ENCODE measurements around the gene GBE1. TPM values are rescaled to one million over a fixed set of nuclear protein-coding genes. Genes with fewer than 3 reads are reported as not detected.
A peak's percentile ranks its signal among the peaks of the same experiment; 100 is the strongest.

GBE1 gene
- 10 to 100 TPM; 29.8 to 33.3 TPM for total RNA-seq

DNA sequence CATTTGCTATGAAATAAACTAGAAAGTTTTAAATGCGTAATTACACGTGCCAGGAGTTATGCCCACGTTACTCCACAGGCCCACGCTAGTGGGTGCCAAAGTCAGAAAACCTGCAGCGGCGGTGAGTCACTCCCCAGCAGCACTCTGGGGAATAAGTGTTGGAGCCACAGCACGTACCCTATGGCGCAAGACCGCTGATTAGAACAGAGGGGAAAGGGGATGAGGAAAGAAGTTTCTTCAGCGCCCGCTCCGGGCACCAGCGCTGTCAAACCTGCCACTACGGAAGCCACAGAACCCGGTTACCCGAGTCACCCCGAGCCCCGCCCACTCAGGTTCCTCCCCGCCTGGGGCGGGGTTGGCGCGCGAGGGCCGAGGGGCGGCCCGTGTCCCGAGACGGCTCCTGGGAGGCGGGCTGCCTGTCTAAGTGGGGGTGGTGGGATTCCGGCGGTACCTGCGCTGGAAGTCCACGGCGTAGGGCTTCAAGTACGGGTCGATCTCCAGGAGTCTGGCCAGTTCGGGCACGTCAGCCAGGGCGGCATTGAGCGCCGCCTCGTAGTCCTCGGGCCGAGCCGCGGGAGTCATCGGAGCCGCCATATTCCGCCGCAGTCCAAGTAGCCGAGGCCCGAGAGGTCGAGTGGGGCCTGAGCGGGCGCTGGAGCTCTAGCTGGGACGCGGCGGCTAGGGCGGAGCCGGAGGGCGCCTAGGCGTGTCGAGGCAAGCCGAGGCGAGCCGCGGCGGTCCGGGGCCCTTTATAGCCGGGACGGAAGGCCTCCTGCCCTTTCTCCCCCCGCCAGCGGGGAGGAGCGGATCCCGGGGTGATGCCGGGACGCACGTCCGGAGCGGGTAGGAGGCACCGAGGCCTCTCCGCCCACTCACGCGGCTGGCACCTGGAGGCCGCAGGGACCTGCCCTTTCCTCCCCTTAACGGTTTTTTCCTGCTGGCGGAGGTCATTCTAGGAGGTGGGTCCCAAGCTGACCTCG, at the start of gene GBE1:
Gene GBE1 (minus strand): TSS at position 722 of the 980 bp plus-strand sequence. CDS start 128 bp downstream, at position 594.
- CTCF ChIA-PET = interaction anchor here (1.2 to 1.5 kb wide), 3 partner anchors 8 to 270 kb away, joined by 4 to 5 read pairs (median 4); no protein-coding TSS in a partner anchor
- POLR2A ChIA-PET = interaction anchor here (1.0 kb wide), 1 partner anchor 9 kb away, joined by 4 read pairs; no protein-coding TSS in a partner anchor
- peaks cover 39% of the 10 kb centered on the region for H3K36me3 Mint-ChIP-seq (ENCODE audit: low read depth)
- DNase-seq (peak; percentile 93), ATAC-seq (peak; percentile 91)
- peak within 1 kb of the TSS; percentile 82 for H3K4me3 Mint-ChIP-seq
- no peaks in the 10 kb centered on the region for H3K27me3 Mint-ChIP-seq (ENCODE audit: low read depth)
- H3K4me1 Mint-ChIP-seq (ENCODE audit: low read depth) = peaks cover 38% of the 10 kb centered on the region
- H3K27ac Mint-ChIP-seq = peak within 1 kb of the TSS; percentile 98
- peaks cover 9% of the 10 kb centered on the region for H3K9me3 Mint-ChIP-seq (ENCODE audit: insufficient read depth)

DNA sequence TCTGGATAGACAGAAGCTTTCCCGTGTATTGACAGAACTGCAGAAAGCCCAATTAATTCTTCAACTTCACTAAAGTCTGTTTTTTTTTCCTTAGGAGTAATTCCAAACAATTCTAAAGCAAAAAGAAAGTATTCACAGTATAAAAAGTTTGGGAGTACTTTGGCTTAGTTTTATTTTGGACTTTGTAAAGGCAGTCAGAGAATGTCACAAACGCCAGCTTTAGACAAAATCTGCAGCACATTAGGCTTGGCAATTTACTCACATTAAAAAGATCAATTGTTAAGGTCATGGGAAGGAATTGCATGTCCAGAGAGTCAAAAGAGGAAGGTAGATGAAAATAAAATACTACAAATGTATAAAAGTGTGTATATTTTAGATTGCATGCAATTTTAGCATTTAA, 47.5 kb upstream of the GBE1 start:
- Mint-ChIP-seq H3K27ac (no peak overlapping the region), H3K27me3 (ENCODE audit: low read depth) (no peaks in the 10 kb centered on the region), H3K36me3 (ENCODE audit: low read depth) (no peaks in the 10 kb centered on the region), H3K4me3 (no peak overlapping the region), H3K4me1 (ENCODE audit: low read depth) (no peaks in the 10 kb centered on the region), H3K9me3 (ENCODE audit: insufficient read depth) (no peaks in the 10 kb centered on the region)
- ChIA-PET POLR2A (no interaction called here), CTCF (no interaction called here)
- DNase-seq (no peak), ATAC-seq (no peak)

DNA sequence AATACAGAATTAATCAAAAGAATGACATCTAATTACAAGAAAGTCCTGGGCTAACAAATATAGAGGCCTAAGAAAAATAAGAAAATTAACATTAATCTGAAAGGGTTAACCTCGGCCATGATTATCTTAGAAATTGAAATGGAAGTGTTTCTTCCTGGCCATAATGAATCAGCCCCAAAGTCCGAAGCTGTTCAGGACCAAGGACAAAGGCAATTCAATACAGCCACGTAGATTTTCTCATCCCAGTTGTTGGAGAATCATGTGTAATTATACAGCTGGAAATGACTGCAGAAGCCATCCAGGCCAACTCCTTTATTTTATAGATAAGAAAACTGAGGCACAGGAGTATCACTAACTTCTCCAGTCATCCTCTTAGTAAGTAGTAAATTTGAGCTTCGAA, 38.0 kb upstream of the GBE1 start:
- Mint-ChIP-seq H3K27ac (no peak overlapping the region), H3K9me3 (ENCODE audit: insufficient read depth) (no peaks in the 10 kb centered on the region), H3K4me1 (ENCODE audit: low read depth) (no peaks in the 10 kb centered on the region), H3K27me3 (ENCODE audit: low read depth) (no peaks in the 10 kb centered on the region), H3K4me3 (no peak overlapping the region), H3K36me3 (ENCODE audit: low read depth) (no peaks in the 10 kb centered on the region)
- DNase-seq = no peak
- no peak for ATAC-seq
- CTCF ChIA-PET = no interaction called here
- POLR2A ChIA-PET = no interaction called here

DNA sequence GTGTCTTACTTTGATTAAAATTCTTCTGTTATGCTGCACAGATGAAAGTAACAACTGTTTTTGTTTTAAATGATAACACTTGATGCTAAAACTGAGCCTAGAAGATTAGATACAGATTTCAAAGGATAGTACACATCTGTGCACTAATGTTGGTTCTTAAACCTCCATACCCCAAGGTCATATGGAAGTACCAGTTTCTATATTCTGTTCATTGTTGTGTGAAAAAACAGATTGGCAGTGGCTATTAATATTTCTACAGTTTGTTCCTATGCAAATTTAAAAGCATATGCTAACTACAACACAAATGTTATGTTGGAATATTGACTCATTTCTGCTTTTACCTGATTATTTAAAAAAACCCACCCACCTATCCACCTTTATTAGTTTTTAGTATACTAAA, 32.0 kb upstream of the GBE1 start:
- ATAC-seq = no peak
- H3K4me3 Mint-ChIP-seq = no peak overlapping the region
- ChIA-PET CTCF (no interaction called here), POLR2A (no interaction called here)
- H3K4me1 Mint-ChIP-seq (ENCODE audit: low read depth) = no peaks in the 10 kb centered on the region
- no peak for DNase-seq
- H3K9me3 Mint-ChIP-seq (ENCODE audit: insufficient read depth) = no peaks in the 10 kb centered on the region
- no peak overlapping the region for H3K27ac Mint-ChIP-seq
- H3K27me3 Mint-ChIP-seq (ENCODE audit: low read depth) = peaks cover 3% of the 10 kb centered on the region
- no peaks in the 10 kb centered on the region for H3K36me3 Mint-ChIP-seq (ENCODE audit: low read depth)

DNA sequence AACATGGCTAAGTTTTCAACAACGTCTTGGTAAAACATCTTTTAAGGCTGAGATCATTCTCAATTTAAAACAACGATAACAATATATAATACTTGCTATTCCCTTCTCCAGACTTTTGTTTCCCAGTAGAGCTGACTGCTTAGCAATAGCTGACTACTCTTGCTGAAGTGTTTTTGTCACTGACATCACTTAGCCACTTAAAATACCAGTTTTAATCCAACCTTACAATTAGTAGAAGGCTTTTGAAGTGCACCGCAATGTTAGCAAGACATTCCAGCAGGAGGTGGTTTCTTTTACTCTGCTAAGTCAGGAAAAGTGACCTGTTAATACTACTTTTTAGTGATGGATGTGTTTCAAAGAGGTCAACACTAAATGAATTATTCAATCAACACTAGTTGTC, 28.7 kb upstream of the GBE1 start:
- ATAC-seq (no peak), DNase-seq (no peak)
- ChIA-PET CTCF (no interaction called here), POLR2A (no interaction called here)
- no peaks in the 10 kb centered on the region for H3K36me3 Mint-ChIP-seq (ENCODE audit: low read depth)
- no peaks in the 10 kb centered on the region for H3K4me1 Mint-ChIP-seq (ENCODE audit: low read depth)
- no peak overlapping the region for H3K4me3 Mint-ChIP-seq
- no peaks in the 10 kb centered on the region for H3K9me3 Mint-ChIP-seq (ENCODE audit: insufficient read depth)
- H3K27ac Mint-ChIP-seq = no peak overlapping the region
- peaks cover 3% of the 10 kb centered on the region for H3K27me3 Mint-ChIP-seq (ENCODE audit: low read depth)

DNA sequence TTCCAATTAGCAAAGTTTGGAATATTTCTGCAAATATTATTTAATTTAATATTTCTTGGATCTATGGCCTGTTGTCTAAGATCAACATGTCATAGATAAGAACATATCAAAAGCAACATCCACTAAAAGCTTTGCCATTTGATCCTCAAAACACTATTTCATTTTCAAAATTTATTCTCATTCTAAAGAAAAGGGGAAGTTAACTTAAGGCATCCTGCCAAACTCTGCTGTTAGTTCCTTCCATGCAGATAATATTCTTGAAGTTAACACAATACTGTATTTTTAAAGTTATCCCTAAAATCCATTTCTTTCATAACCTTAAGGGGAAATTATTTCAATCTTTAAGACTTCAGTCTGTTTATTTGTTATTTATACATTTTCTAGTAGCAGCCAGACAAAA, 28.2 kb upstream of the GBE1 start:
- ATAC-seq = no peak
- Mint-ChIP-seq H3K27ac (no peak overlapping the region), H3K9me3 (ENCODE audit: insufficient read depth) (no peaks in the 10 kb centered on the region), H3K36me3 (ENCODE audit: low read depth) (no peaks in the 10 kb centered on the region), H3K27me3 (ENCODE audit: low read depth) (peaks cover 3% of the 10 kb centered on the region), H3K4me1 (ENCODE audit: low read depth) (no peaks in the 10 kb centered on the region), H3K4me3 (no peak overlapping the region)
- ChIA-PET CTCF (no interaction called here), POLR2A (no interaction called here)
- DNase-seq = no peak

DNA sequence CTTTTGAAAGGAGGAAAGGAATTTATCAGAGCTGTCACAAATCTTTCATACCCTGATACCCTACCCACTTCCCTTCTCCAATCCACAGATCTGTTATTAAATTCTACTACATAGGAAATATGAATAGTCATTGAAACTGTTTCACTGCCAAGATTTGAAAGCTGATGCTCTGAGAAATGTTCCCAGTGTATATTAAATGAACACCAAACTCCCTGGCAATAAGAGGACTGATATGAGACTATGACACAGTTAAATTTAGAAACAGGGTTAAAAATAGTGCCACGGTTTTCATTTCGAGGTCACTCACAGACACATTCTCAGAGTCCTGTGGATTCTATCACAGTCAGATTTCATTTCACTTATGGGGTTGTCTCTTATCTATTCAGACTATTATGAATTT, 27.2 kb upstream of the GBE1 start:
- Mint-ChIP-seq H3K4me3 (no peak overlapping the region), H3K9me3 (ENCODE audit: insufficient read depth) (peaks cover 3% of the 10 kb centered on the region), H3K27ac (no peak overlapping the region), H3K4me1 (ENCODE audit: low read depth) (no peaks in the 10 kb centered on the region), H3K27me3 (ENCODE audit: low read depth) (peaks cover 3% of the 10 kb centered on the region), H3K36me3 (ENCODE audit: low read depth) (no peaks in the 10 kb centered on the region)
- ATAC-seq (no peak), DNase-seq (no peak)
- CTCF ChIA-PET = no interaction called here
- POLR2A ChIA-PET = no interaction called here

DNA sequence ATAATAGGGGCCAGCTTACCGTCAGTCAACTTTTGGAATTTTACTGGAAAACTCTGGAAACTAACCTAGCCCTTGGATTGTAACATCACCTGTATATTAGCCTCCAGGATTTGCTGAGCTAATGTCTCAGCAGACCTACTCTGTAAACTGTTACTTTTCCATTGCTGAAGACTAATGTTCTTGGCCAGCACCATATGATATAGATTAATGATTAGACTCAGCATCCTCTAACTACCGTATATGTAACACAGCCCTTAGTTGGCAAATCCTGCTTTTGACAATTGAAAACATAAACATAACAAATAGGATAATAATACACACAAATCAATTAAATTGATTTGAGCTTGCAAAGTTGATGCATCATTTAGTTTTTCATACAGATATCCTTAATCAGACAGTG, 26.6 kb upstream of the GBE1 start:
- POLR2A ChIA-PET = no interaction called here
- H3K27me3 Mint-ChIP-seq (ENCODE audit: low read depth) = peaks cover 3% of the 10 kb centered on the region
- no peak overlapping the region for H3K4me3 Mint-ChIP-seq
- DNase-seq (no peak), ATAC-seq (no peak)
- H3K4me1 Mint-ChIP-seq (ENCODE audit: low read depth) = no peaks in the 10 kb centered on the region
- no peaks in the 10 kb centered on the region for H3K36me3 Mint-ChIP-seq (ENCODE audit: low read depth)
- CTCF ChIA-PET = no interaction called here
- no peak overlapping the region for H3K27ac Mint-ChIP-seq
- H3K9me3 Mint-ChIP-seq (ENCODE audit: insufficient read depth) = peaks cover 6% of the 10 kb centered on the region

DNA sequence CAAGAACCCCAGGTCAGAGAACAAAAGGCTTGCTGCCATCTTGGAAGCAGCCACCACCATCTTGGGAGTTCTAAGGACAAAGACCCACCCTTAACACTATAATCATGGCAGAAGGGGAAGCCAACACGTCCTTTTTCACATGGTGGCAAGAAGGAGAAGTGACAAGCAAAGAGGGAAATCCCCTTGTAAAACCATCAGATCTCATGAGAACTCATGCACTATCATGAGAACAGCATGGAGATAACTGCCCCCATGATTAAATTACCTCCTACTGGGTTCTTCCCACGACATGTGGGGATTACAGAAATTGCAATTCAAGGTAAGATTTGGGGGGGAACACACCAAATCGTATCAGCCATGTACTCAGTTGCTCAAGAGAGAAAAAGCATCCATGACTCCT, 21.1 kb upstream of the GBE1 start:
- ATAC-seq = no peak
- Mint-ChIP-seq H3K27me3 (ENCODE audit: low read depth) (no peaks in the 10 kb centered on the region), H3K4me1 (ENCODE audit: low read depth) (no peaks in the 10 kb centered on the region)

DNA sequence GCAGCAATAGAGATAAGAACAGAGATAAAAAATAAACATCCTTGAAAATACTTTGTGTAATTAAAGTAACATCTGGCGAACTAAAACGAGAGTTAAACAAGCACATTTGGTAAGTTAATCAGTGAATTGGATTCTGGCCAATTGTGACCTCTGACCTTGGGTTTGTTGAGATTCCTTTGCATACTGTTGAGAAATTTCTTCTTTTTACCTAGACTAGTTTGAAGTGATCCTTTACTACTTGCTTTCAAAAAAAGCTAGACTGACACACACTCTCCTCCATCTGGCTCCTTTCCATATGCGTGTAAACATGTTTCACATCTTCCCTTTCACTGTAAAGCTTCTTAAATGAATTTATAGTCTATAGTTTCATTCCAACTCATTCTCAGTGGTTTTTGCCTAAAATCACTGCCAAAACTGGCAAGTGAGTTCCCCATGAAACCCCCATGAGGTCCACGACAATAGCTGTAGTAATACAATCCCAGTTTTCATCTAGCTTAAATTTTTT, 17.3 kb upstream of the GBE1 start:
- Mint-ChIP-seq H3K36me3 (ENCODE audit: low read depth) (no peaks in the 10 kb centered on the region), H3K27me3 (ENCODE audit: low read depth) (peaks cover 7% of the 10 kb centered on the region), H3K4me1 (ENCODE audit: low read depth) (no peaks in the 10 kb centered on the region), H3K9me3 (ENCODE audit: insufficient read depth) (peaks cover 4% of the 10 kb centered on the region), H3K27ac (no peak overlapping the region), H3K4me3 (no peak overlapping the region)
- ATAC-seq (no peak), DNase-seq (no peak)
- POLR2A ChIA-PET = no interaction called here
- CTCF ChIA-PET = no interaction called here

More for the DNA sequence above, 21.1 kb upstream of the GBE1 start:
- H3K4me3 Mint-ChIP-seq = no peak overlapping the region
- H3K9me3 Mint-ChIP-seq (ENCODE audit: insufficient read depth) = peaks cover 6% of the 10 kb centered on the region
- DNase-seq = no peak
- POLR2A ChIA-PET = no interaction called here
- no peak overlapping the region for H3K27ac Mint-ChIP-seq
- CTCF ChIA-PET = no interaction called here
- no peaks in the 10 kb centered on the region for H3K36me3 Mint-ChIP-seq (ENCODE audit: low read depth)

DNA sequence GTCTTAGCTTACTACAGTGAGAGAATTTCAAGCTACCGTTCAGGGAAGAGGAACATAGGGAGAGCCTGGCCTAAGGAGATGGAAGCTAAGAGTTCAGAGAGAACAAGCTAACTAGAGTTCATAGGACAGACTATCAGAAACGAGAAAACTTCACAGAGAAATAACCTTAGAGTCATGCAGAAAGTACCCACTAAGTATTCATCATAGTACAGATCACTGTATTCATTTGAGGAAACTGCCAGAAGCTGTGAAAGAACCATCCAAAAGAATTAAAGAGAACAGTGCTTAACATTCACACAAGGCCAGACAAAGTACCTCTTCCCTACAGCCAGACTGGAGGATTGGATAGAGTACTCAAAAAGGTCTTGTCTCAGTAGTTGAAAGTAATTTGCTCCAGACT, 15.2 kb upstream of the GBE1 start:
- Mint-ChIP-seq H3K9me3 (ENCODE audit: insufficient read depth) (no peaks in the 10 kb centered on the region), H3K4me1 (ENCODE audit: low read depth) (no peaks in the 10 kb centered on the region), H3K27ac (no peak overlapping the region), H3K36me3 (ENCODE audit: low read depth) (no peaks in the 10 kb centered on the region), H3K27me3 (ENCODE audit: low read depth) (peaks cover 10% of the 10 kb centered on the region), H3K4me3 (no peak overlapping the region)
- CTCF ChIA-PET = no interaction called here
- POLR2A ChIA-PET = no interaction called here
- DNase-seq = no peak
- no peak for ATAC-seq

DNA sequence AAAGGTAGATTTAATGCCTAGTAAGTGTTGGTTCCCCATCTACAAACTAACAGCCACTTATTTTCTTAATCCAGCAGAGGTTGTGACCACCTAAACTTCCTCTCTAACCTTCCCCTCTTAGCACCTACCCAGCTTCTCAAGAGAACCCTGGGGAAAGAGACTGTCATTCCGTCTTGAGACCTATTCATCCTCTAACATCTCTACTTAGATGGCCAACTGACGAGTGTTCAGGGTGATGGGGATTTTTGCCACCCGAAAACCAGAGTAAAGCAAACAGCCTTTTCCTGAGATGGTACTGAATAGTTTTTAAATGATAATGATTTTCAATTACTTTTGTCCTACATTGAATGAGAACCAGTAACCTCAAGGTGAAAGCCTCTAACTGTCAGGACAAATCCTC, 9.3 kb upstream of the GBE1 start:
- POLR2A ChIA-PET = no interaction called here
- Mint-ChIP-seq H3K27me3 (ENCODE audit: low read depth) (peaks cover 15% of the 10 kb centered on the region), H3K4me3 (no peak overlapping the region), H3K36me3 (ENCODE audit: low read depth) (no peaks in the 10 kb centered on the region), H3K27ac (no peak overlapping the region), H3K9me3 (ENCODE audit: insufficient read depth) (no peaks in the 10 kb centered on the region), H3K4me1 (ENCODE audit: low read depth) (no peaks in the 10 kb centered on the region)
- no peak for DNase-seq
- no peak for ATAC-seq
- CTCF ChIA-PET = no interaction called here
